HEK293T (cell line): ENCODE results near the gene METTL24.

Experiments
- ARNT ChIP-seq: fragments of 450-650 bp; IDR thresholded peaks from 2 replicates; pipeline ENCODE4 v1.6.1; 2017; ENCODE audit warnings: mild to moderate bottlenecking
- BHLHE40 ChIP-seq: fragments of 450-650 bp; IDR thresholded peaks from 2 replicates; pipeline ENCODE4 v1.6.1; 2016; ENCODE audit warnings: mild to moderate bottlenecking, moderate library complexity, borderline replicate concordance
- LEF1 ChIP-seq: fragments of 450-650 bp; IDR thresholded peaks from 2 replicates; pipeline ENCODE4 v1.6.1; 2017; ENCODE audit warnings: mild to moderate bottlenecking, borderline replicate concordance
- NFRKB ChIP-seq: fragments of 450-650 bp; IDR thresholded peaks from 2 replicates; pipeline ENCODE4 v1.6.1; 2016; ENCODE audit warnings: mild to moderate bottlenecking, moderate library complexity
- SP1 ChIP-seq: fragments of 450-650 bp; IDR thresholded peaks from 2 replicates; pipeline ENCODE4 v1.6.1; 2017
- SUZ12 ChIP-seq: fragments of 450-650 bp; IDR thresholded peaks from 2 replicates; pipeline ENCODE4 v1.6.1; 2016; ENCODE audit warnings: mild to moderate bottlenecking
- TF ChIP-seq, protein P1 (sequence below): fragments of 450-650 bp; IDR thresholded peaks from 2 replicates; pipeline ENCODE4 v1.6.1; 2016

- TF ChIP-seq, protein P1, sequence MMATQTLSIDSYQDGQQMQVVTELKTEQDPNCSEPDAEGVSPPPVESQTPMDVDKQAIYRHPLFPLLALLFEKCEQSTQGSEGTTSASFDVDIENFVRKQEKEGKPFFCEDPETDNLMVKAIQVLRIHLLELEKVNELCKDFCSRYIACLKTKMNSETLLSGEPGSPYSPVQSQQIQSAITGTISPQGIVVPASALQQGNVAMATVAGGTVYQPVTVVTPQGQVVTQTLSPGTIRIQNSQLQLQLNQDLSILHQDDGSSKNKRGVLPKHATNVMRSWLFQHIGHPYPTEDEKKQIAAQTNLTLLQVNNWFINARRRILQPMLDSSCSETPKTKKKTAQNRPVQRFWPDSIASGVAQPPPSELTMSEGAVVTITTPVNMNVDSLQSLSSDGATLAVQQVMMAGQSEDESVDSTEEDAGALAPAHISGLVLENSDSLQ: no peak
- no peak for TF ChIP-seq SP1
- TF ChIP-seq BHLHE40: no peak
- TF ChIP-seq LEF1: no peak
- TF ChIP-seq ARNT: no peak
- no peak for TF ChIP-seq SUZ12
- TF ChIP-seq NFRKB: no peak
Measured at GRCh38 chr6:110364364-110365105, 6.4 kb upstream of the METTL24 start.
